Prostate gland (tissue), 2 donors: ENCODE data around the gene SYNE1. TPM values are rescaled to one million over a fixed set of nuclear protein-coding genes. Genes with fewer than 3 reads are reported as not detected.

Experiments
- DNase-seq: peaks from one replicate; pipeline ENCODE4 v3.0.0-alpha.2; 2019; ENCODE audit warnings: low spot score
- H3K27ac ChIP-seq, 2 donors: fragments of 200-600 bp; sonication (generic); 2 replicates each; pipeline ENCODE4 v1.5.1; 2017 to 2019
- H3K27me3 ChIP-seq: fragments of 200-600 bp; sonication (generic); replicated peaks from 2 replicates; pipeline ENCODE4 v1.5.1; 2019; ENCODE audit not compliant: insufficient read depth
- H3K36me3 ChIP-seq, 2 donors: fragments of 200-600 bp; sonication (generic); 1 replicate in 1 of 2; 2 replicates in 1 of 2; pipeline versions ENCODE4 v1.5.1 to v1.8.1; 2017 to 2019
- H3K4me1 ChIP-seq: fragments of 200-600 bp; sonication (generic); replicated peaks from 2 replicates; pipeline ENCODE4 v1.5.1; 2019
- H3K4me3 ChIP-seq, 2 donors: fragments of 200-600 bp; sonication (generic); 2 replicates each; pipeline ENCODE4 v1.5.1; 2017 to 2019
- H3K9me3 ChIP-seq: fragments of 200-600 bp; sonication (generic); 2 replicates; pipeline ENCODE4 v1.5.1; 2017
- POLR2A ChIP-seq: fragments of 450-650 bp; IDR thresholded peaks from one replicate; pipeline ENCODE4 v1.6.1; 2016; ENCODE audit warnings: antibody characterized with exemption, mild to moderate bottlenecking
- POLR2AphosphoS5 ChIP-seq: sonication (generic); formaldehyde crosslinking; IDR thresholded peaks from one replicate; pipeline ENCODE4 v1.6.1; 2017; ENCODE audit warnings: antibody characterized with exemption
- WGBS: methylation state at CpG from one replicate; pipeline ENCODE4 v1.1.5; 2018; 5-methylcytosine and 5-hydroxymethylcytosine counted together
- intact Hi-C: fragments of 100-400 bp; cut with DNase I; formaldehyde crosslinking; loops from one replicate; pipeline ENCODE4 v1.14.2; 2022
- total RNA-seq, 2 donors: library from RNA; depleted of rRNA; stranded (reverse); fragments of >200 nt; gene quantifications; one replicate each; pipeline ENCODE4 v1.1.0, GENCODE V29; 2016
- TF ChIP-seq, protein P1 (sequence below), 4 experiments: fragments of 200-600 bp in 2 of 4; fragments of 450-650 bp in 2 of 4; sonication (generic) in 2 of 4; IDR thresholded peaks; 1 replicate in 3 of 4; 2 replicates in 1 of 4; pipeline ENCODE4 v1.5.1; 2016 to 2019; ENCODE audit warnings: antibody characterized with exemption in 4 of 4, mild to moderate bottlenecking in 2 of 4, moderate library complexity in 2 of 4

Gene SYNE1
- total RNA-seq, 2 donors from 2014 or later, result 36.5 to 154 TPM

DNA sequence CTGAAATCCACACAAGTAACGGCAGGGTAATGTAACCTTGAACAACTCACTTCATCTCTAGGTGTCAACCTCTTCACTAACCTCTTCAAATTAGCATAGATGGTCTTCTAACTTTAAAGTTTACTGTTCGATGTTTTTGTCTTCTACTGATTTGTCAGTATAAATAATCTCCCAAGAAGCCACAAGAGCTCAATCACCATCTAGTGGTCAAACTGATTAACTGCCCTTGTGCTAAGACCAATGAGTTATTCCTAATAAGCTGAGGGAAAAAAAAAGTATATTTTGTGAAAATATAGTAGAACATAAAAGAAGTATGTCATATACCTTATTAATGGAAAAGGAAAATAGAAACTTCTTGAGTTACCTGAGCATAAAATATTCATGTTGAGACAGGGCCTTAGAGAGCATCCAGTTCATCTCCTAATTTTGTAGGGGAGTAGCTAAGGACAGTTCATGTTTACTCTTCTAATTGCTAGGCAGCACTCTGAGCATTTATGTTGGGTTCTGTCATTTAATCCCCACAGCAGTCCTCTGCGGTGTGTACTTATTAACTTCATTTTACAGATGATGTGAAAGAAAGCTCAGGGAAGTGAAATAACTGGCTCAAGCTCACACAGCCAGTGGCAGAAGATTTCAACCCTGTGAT is 512.6 kb downstream of the SYNE1 start:
- 44% methylated on average over 3 of the region's 3 CpGs for WGBS
- no peaks in the 10 kb centered on the region for H3K36me3 ChIP-seq
- H3K4me3 ChIP-seq, result no peak overlapping the region
- H3K27me3 ChIP-seq, result no peaks in the 10 kb centered on the region
- intact Hi-C loops, result loop anchor here (1.0 to 5.0 kb wide), 3 partner anchors 143 to 682 kb away; no protein-coding TSS in a partner anchor
- no peaks in the 10 kb centered on the region for H3K4me1 ChIP-seq
- H3K27ac ChIP-seq, result no peak overlapping the region
- no peaks in the 10 kb centered on the region for H3K9me3 ChIP-seq
- TF ChIP-seq, protein P1, sequence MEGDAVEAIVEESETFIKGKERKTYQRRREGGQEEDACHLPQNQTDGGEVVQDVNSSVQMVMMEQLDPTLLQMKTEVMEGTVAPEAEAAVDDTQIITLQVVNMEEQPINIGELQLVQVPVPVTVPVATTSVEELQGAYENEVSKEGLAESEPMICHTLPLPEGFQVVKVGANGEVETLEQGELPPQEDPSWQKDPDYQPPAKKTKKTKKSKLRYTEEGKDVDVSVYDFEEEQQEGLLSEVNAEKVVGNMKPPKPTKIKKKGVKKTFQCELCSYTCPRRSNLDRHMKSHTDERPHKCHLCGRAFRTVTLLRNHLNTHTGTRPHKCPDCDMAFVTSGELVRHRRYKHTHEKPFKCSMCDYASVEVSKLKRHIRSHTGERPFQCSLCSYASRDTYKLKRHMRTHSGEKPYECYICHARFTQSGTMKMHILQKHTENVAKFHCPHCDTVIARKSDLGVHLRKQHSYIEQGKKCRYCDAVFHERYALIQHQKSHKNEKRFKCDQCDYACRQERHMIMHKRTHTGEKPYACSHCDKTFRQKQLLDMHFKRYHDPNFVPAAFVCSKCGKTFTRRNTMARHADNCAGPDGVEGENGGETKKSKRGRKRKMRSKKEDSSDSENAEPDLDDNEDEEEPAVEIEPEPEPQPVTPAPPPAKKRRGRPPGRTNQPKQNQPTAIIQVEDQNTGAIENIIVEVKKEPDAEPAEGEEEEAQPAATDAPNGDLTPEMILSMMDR (IDR thresholded peaks at IDR 0.05), result peak; percentile 23 to 92 (median 76)
- TF ChIP-seq POLR2AphosphoS5, result no peak
- no peak for TF ChIP-seq POLR2A
- DNase-seq, result peak; percentile 24

DNA sequence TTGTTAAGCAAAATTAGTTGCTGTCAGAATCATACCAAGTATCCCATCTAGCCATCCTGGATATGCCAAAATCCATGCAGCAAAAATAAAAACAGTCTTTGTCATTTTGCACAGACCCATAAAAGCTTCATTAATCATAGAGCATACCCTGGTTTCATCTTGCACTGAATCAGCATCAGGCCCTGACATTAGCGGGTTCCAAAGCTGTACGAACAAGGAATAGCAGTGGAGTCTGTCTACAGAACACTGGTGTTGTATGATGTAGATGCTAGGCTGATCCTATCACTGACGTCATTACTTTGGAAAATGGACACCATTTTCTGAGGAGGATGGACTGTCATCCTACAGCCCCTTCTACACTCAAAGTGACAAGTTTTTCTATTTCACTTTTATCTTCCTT is 514.1 kb downstream of the SYNE1 start:
- Histone ChIP-seq H3K27ac (no peak overlapping the region), H3K9me3 (no peaks in the 10 kb centered on the region), H3K4me1 (no peaks in the 10 kb centered on the region), H3K4me3 (no peak overlapping the region), H3K27me3 (no peaks in the 10 kb centered on the region), H3K36me3 (no peaks in the 10 kb centered on the region)
- intact Hi-C loops, result loop anchor here (5.0 kb wide), 1 partner anchor 681 kb away; no protein-coding TSS in a partner anchor
- WGBS, result 87% methylated on average over 3 of the region's 3 CpGs
- TF ChIP-seq POLR2AphosphoS5 (no peak), POLR2A (no peak)
- TF ChIP-seq, protein P1 (IDR thresholded peaks at IDR 0.05), result no peak
- no peak for DNase-seq

DNA sequence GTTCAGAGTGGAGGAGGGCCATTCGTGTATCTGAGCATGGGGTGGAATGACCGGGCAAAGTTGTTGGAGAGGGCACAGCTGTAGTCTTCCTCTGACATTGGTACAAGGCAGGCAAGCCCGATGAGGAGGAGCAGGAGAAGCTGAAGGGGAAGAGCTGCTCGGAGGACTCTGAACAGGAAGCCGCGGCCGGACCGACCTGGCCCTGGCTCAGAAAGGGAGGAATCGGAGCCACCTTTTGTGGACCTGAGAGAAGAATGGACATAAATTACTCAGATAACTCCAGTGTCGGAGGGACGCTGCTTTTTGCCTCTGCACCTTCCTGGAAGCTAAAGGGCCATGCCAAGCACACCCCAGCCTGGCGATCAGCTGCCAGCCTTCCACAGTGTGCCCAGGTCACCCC is 514.7 kb downstream of the SYNE1 start:
- no peaks in the 10 kb centered on the region for H3K27me3 ChIP-seq
- TF ChIP-seq POLR2AphosphoS5, result no peak
- H3K4me1 ChIP-seq, result no peaks in the 10 kb centered on the region
- no peak overlapping the region for H3K4me3 ChIP-seq
- 94% methylated on average over 12 of the region's 12 CpGs for WGBS
- DNase-seq, result no peak
- H3K27ac ChIP-seq, result no peak overlapping the region
- no peaks in the 10 kb centered on the region for H3K9me3 ChIP-seq
- intact Hi-C loops, result loop anchor here (5.0 kb wide), 1 partner anchor 680 kb away; no protein-coding TSS in a partner anchor
- H3K36me3 ChIP-seq, result no peaks in the 10 kb centered on the region

DNA sequence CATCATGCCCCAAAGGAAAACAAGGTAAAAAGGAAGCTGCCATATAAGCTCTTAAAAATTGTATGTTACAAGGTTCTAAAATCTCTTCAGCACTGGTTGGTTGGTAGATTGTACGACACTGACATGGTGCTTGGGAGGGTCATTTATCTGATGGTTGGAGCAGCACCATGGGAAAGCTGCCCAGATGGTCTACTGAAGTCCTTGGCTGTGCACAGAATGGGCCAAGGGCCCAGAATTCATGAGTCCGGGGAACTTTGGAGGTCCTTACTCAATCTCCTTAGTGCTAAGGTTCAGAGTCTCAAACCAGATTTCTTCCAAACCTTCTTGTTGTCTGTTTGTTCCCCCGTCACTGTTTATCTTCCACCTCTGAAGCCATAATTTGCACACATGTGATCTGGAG is 515.3 kb downstream of the SYNE1 start:
- Histone ChIP-seq H3K9me3 (no peaks in the 10 kb centered on the region), H3K27ac (no peak overlapping the region), H3K27me3 (no peaks in the 10 kb centered on the region), H3K36me3 (no peaks in the 10 kb centered on the region), H3K4me3 (no peak overlapping the region), H3K4me1 (no peaks in the 10 kb centered on the region)
- TF ChIP-seq POLR2A, result no peak
- TF ChIP-seq, protein P1 (IDR thresholded peaks at IDR 0.05), result no peak
- no peak for TF ChIP-seq POLR2AphosphoS5
- no peak for DNase-seq
- 71% methylated on average over 3 of the region's 3 CpGs for WGBS
- intact Hi-C loops, result loop anchor here (5.0 kb wide), 1 partner anchor 680 kb away; no protein-coding TSS in a partner anchor

DNA sequence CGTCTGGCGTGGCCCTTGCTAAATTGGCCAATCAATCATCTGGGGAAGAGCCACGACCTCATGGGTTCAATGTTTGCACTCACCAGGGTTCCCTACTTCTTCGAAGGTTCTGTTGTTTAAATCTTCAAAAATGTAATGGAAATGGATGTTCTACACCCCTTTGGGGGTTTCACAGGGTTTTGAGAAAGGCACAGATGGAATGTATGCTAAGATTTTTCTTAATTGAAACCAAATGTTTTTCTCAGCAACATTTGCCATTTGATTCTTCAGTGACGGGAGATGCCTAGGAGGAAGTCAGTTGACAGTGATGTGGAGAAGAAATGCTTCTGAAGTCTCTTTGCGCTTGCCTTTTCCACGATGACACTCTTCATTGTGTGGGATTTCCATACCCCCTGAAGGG is 517.3 kb downstream of the SYNE1 start:
- H3K4me1 ChIP-seq, result no peaks in the 10 kb centered on the region
- no peak overlapping the region for H3K4me3 ChIP-seq
- intact Hi-C loops, result loop anchor here (5.0 kb wide), 1 partner anchor 678 kb away; no protein-coding TSS in a partner anchor
- no peaks in the 10 kb centered on the region for H3K27me3 ChIP-seq
- no peaks in the 10 kb centered on the region for H3K9me3 ChIP-seq
- no peak for DNase-seq
- no peak for TF ChIP-seq POLR2AphosphoS5
- no peak for TF ChIP-seq POLR2A
- TF ChIP-seq, protein P1 (IDR thresholded peaks at IDR 0.05), result no peak
- H3K27ac ChIP-seq, result no peak overlapping the region
- whole genome bisulfite sequencing, result 81% methylated on average over 7 of the region's 7 CpGs
- no peaks in the 10 kb centered on the region for H3K36me3 ChIP-seq
